Hepatocyte (in vitro differentiated cells): ENCODE measurements around the gene SH2B3.

Experiments used
- EZH2 ChIP-seq: fragments of 200-600 bp; sonication (generic); IDR thresholded peaks from 2 replicates; pipeline ENCODE4 v1.6.1; 2016; ENCODE audit warnings: antibody characterized with exemption, mild to moderate bottlenecking, borderline replicate concordance
- TF ChIP-seq, protein P1 (sequence below): fragments of 200-600 bp; sonication (generic); IDR thresholded peaks from 2 replicates; pipeline ENCODE4 v1.5.1; 2016; ENCODE audit warnings: antibody characterized with exemption, mild to moderate bottlenecking; ENCODE audit not compliant: poor library complexity

DNA sequence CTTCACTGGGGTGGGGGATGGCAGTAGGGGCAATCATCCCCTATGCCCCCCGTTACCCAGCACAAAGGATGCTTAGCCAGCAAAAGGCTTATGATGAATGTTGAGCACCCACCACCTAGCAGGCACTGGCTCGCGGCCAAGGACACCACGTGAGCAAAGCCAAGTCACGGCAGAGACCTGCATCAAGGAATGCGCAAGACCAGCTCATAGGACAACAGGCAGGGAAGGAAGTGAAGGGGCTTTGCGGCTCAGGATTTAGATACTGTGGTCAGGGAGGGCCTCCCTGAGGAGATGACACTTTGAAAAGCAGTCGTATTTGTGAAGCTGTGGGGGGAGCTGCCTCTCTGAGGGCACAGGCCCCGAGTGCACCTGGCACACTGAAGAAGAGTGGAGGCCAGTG lies 32.8 kb downstream of the SH2B3 start:
- TF ChIP-seq, protein P1, sequence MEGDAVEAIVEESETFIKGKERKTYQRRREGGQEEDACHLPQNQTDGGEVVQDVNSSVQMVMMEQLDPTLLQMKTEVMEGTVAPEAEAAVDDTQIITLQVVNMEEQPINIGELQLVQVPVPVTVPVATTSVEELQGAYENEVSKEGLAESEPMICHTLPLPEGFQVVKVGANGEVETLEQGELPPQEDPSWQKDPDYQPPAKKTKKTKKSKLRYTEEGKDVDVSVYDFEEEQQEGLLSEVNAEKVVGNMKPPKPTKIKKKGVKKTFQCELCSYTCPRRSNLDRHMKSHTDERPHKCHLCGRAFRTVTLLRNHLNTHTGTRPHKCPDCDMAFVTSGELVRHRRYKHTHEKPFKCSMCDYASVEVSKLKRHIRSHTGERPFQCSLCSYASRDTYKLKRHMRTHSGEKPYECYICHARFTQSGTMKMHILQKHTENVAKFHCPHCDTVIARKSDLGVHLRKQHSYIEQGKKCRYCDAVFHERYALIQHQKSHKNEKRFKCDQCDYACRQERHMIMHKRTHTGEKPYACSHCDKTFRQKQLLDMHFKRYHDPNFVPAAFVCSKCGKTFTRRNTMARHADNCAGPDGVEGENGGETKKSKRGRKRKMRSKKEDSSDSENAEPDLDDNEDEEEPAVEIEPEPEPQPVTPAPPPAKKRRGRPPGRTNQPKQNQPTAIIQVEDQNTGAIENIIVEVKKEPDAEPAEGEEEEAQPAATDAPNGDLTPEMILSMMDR = no peak
- no peak for TF ChIP-seq EZH2
